AG09309 (cell line): ENCODE results near the gene MALT1.

Source experiments
- DNase-seq: peaks from one replicate; pipeline ENCODE4 v3.0.0-alpha.2; 2010; ENCODE audit warnings: low read depth
- H3K4me3 ChIP-seq: 2 replicates; pipeline ENCODE4 v1.5.1; 2011; ENCODE audit warnings: mild to moderate bottlenecking, low read depth, low read length, moderate library complexity; ENCODE audit not compliant: control insufficient read depth
- CTCF ChIP-seq: IDR thresholded peaks from 2 replicates; pipeline ENCODE4 v1.5.1; 2011; ENCODE audit warnings: mild to moderate bottlenecking, low read depth, low read length, inconsistent platforms; ENCODE audit not compliant: insufficient read depth, control insufficient read depth; ENCODE audit errors: missing control alignments

The MALT1 gene

DNA sequence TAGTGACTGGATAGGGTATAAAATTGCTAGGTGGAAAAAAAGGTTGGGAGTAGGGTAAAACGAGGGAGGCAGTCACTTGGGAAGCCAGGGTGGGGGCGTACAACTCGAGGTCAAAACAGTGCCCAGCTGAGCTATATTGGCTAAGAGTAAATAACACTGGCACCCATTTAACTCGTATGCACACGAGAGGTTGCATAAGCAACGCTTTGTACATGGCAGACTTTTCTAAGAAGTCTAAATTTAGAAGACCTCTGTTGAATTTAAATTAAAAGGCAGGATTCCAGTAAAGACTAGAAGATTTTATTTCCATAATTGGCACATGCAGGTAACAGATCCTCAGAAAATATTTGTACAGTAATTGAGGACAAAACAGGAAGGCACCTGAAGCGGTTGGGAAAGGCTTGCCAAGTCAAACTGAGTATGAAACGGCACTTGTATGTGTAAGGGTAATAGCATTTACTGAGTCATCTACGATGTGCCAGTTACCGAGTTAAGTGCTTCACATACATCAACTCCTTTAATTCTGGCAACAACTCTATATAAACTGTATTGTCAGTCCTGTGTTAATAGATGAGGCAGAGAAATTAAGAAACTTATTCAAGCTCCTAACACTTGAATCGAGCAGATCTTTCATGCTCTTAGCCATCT is 1.4 kb upstream of the MALT1 start:
- no peak overlapping the region for H3K4me3 ChIP-seq
- TF ChIP-seq CTCF: no peak
- no peak for DNase-seq

GRCh38 chr18:58670404-58671110 is 708 bp upstream of the MALT1 start:
- H3K4me3 ChIP-seq: peak overlapping the region; percentile 69
- DNase-seq: no peak
- TF ChIP-seq CTCF: no peak

DNA sequence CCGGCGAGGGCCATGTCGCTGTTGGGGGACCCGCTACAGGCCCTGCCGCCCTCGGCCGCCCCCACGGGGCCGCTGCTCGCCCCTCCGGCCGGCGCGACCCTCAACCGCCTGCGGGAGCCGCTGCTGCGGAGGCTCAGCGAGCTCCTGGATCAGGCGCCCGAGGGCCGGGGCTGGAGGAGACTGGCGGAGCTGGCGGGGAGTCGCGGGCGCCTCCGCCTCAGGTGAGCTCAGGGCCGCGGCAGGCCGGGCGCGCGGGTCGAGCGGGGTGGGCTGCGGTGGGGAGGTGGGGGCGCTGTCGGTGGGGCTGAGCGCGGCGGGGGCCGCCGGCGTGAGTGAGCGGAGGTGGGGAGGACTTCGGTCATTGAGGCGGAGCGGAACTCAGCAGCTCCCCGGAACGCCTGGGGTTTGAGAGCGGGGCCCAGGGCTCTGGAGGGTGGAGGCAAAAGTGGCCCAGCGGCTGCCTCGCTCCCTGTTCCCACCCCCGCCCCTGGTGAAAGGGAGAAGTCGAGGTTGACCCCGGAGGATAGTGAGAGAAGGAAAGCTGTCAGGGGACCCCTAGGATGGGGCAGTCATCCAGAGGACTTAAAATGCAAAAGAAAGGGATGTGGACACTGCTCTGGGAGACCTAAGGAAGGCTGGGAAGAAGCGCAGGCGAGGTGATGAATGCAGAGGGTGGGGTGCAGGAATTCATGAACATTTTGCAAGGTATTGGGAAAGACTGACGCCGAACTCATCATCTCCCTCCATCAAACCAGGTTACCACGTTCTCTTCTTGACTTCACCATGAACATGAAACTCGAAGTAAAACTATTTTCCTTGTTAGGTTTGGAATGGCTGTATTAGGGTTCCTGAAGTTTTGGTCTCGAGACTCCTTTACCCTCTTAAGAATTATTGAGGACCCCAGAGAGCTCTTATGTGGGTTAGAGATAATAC is 633 bp downstream of the MALT1 start:
- DNase-seq: no peak
- peak overlapping the region; percentile 73 for H3K4me3 ChIP-seq
- no peak for TF ChIP-seq CTCF

DNA sequence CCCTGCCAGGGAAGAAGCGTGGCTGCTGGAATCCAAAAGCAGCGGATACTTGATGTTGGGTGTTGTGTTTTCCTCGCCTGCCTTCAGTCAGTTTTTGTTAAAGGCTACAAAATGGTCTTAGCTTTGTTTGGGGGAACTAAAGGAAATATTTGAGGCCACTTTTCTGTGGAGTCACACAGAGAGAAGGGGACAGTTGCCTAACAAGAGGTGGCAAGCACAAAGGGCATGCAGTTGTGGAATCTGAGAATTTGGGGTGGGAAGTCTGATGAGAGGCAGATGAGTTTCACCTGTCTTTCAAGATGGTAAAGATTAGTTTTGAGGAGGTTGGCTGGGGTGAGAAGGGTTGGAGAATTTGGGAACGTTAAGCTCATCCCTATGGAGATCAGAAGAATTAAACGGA is 2.9 kb downstream of the MALT1 start:
- H3K4me3 ChIP-seq: no peak overlapping the region
- no peak for DNase-seq
- no peak for TF ChIP-seq CTCF

DNA sequence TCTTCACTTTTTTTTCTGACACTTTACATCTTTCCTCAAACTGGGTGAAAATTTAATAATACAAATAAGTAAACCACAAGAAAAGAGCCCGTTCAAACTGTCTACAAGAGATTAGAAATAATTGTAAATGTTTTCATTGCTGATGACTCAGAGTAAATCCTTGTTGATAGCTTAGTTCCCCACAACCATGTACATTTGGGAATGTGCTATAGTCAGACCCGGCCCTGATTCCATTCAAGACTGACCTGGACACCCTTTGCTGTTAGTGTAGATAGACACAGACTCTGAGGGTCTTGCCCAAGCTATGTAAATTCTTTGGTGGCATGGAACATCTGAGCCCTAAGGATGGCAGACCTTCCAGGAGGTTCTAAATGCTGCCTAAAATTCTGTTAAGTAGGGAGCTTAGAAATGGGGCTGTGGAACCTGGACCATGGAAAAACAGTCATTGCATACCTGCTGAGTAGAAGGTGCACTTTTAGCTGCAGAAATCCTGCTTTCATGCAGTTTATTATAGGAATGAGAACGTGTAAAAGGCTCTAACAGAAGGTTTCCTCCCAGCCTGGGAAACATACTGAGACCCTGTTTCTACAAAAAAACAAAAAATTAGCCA is 3.7 kb downstream of the MALT1 start:
- TF ChIP-seq CTCF: no peak
- H3K4me3 ChIP-seq: no peak overlapping the region
- DNase-seq: no peak

DNA sequence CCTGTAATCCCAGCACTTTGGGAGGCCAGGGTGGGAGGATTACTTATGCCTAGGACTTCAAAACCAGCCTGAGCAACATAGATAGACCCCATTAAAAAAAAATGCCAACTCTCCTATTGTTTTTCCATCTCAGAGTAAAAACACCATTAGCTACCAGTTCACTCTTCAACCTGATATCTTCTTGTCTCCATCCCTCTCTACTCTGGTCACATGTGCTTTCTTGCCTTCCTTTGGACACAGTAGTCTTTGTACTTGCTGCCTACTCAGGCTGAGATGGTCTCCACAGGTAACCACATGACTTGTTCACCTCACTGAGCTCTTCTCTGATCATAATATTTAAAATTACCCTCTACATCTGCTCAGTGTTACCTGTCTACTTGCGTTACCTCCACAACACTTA is 5.0 kb downstream of the MALT1 start:
- no peak for TF ChIP-seq CTCF
- no peak overlapping the region for H3K4me3 ChIP-seq
- DNase-seq: no peak
